Keratinocyte (primary cell): Measurements from ENCODE around the gene NR1H3.

Experiments
- EZH2 ChIP-seq: IDR thresholded peaks from one replicate; pipeline ENCODE4 v1.6.1; 2012; ENCODE audit warnings: inconsistent platforms, mild to moderate bottlenecking, low read length, moderate library complexity
- TF ChIP-seq, protein P1 (sequence below), 3 experiments: IDR thresholded peaks in 1 of 3; conservative IDR thresholded peaks in 1 of 3; optimal IDR thresholded peaks in 1 of 3; 2 replicates in 2 of 3; 3 replicates in 1 of 3; pipeline versions ENCODE3 to v1.5.1; 2011; ENCODE audit warnings: low read length in 3 of 3, mild to moderate bottlenecking in 3 of 3, moderate library complexity in 2 of 3, control low read depth in 1 of 3, inconsistent platforms in 1 of 3; ENCODE audit not compliant: insufficient read depth in 2 of 3; ENCODE audit errors: extremely low read depth in 1 of 3

DNA sequence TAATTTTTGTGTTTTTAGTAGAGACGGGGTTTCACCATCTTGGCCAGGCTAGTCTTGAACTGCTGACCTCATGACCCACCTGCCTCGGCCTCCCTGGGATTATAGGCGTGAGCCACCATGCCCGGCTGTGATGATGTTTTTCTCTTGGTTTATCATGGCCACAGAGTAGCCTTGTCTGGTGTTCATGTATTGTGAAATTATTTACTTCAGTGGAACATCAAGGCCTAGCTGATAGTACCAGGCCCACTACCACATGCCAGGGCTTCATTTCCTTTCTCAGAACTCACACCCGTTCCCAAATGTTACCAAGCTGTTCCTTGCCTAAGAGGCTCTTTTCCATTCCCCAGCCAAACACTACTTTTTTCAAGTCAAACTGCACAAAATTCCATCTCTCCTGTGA is 49.2 kb upstream of the NR1H3 start:
- TF ChIP-seq EZH2: no peak
- TF ChIP-seq, protein P1, sequence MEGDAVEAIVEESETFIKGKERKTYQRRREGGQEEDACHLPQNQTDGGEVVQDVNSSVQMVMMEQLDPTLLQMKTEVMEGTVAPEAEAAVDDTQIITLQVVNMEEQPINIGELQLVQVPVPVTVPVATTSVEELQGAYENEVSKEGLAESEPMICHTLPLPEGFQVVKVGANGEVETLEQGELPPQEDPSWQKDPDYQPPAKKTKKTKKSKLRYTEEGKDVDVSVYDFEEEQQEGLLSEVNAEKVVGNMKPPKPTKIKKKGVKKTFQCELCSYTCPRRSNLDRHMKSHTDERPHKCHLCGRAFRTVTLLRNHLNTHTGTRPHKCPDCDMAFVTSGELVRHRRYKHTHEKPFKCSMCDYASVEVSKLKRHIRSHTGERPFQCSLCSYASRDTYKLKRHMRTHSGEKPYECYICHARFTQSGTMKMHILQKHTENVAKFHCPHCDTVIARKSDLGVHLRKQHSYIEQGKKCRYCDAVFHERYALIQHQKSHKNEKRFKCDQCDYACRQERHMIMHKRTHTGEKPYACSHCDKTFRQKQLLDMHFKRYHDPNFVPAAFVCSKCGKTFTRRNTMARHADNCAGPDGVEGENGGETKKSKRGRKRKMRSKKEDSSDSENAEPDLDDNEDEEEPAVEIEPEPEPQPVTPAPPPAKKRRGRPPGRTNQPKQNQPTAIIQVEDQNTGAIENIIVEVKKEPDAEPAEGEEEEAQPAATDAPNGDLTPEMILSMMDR (optimal IDR thresholded peaks at IDR 0.05 in 1 of 3, IDR thresholded peaks at IDR 0.05 in 1 of 3, conservative IDR thresholded peaks at IDR 0.05 in 1 of 3; ENCODE audit: extremely low read depth in 1 of 3, insufficient read depth in 2 of 3, low read length in 3 of 3): no peak
